B cell (primary cell): ENCODE data around the gene KDELR1. TPM values are rescaled to one million over a fixed set of nuclear protein-coding genes. Genes with fewer than 3 reads are reported as not detected.
"Not testable (repeated sequence)": the region's sequence is repeated elsewhere in the genome, so short reads cannot be mapped to it uniquely, and the experiment has no call there.

ENCODE experiments used
- ATAC-seq: fragments of 200-7000 bp; cut with Tn5 transposase; one replicate; pipeline ENCODE4 v1.10.0; 2021; ENCODE audit warnings: low read depth, mild to moderate bottlenecking, moderate number of reproducible peaks, moderate library complexity
- CTCF ChIA-PET: fragments of 350-600 bp; sonication (Branson Sonifier 250); formaldehyde crosslinking; loops from one replicate; lab custom pipeline; 2021; ENCODE audit warnings: antibody characterized with exemption, inconsistent platforms; lab: Charles Lee
- POLR2A ChIA-PET: fragments of 350-600 bp; sonication (Branson Sonifier 250); formaldehyde crosslinking; loops from one replicate; lab custom pipeline; 2021; ENCODE audit warnings: antibody characterized with exemption; lab: Charles Lee
- DNase-seq: peaks from one replicate; pipeline ENCODE4 v3.0.0; 2013
- H2AFZ ChIP-seq: 2 replicates; pipeline ENCODE4 v1.6.1; 2012; ENCODE audit warnings: mild to moderate bottlenecking, low read depth, low read length; ENCODE audit not compliant: insufficient read depth, poor library complexity, severe bottlenecking
- H3K27ac ChIP-seq, 2 donors: 1 replicate in 1 of 2; 2 replicates in 1 of 2; pipeline ENCODE4 v1.5.1; 2012 to 2013; ENCODE audit warnings: low read length in 2 of 2, mild to moderate bottlenecking in 2 of 2, moderate library complexity in 1 of 2
- H3K27me3 ChIP-seq, 4 experiments: fragments of 200-600 bp in 1 of 4; sonication (generic) in 1 of 4; replicated peaks in 1 of 4; 1 replicate in 2 of 4; 2 replicates in 2 of 4; pipeline versions ENCODE4 v1.6.1 to v1.7.0; 2013 to 2016; ENCODE audit warnings: low read length in 3 of 4, mild to moderate bottlenecking in 2 of 4, mixed read lengths in 1 of 4, moderate library complexity in 1 of 4; ENCODE audit not compliant: insufficient read depth in 4 of 4, control insufficient read depth in 3 of 4; ENCODE audit errors: control extremely low read depth in 1 of 4
- H3K36me3 ChIP-seq, 2 experiments: replicated peaks in 1 of 2; 1 replicate in 1 of 2; 2 replicates in 1 of 2; pipeline versions ENCODE4 v1.6.1 to v1.7.1; 2013; ENCODE audit warnings: low read length in 1 of 2; ENCODE audit not compliant: insufficient read depth in 2 of 2, control insufficient read depth in 1 of 2; ENCODE audit errors: control extremely low read depth in 1 of 2, extremely low read depth in 1 of 2
- H3K4me1 ChIP-seq, 2 donors: fragments of 200-600 bp in 1 of 2; sonication (generic) in 1 of 2; 1 replicate in 1 of 2; 2 replicates in 1 of 2; pipeline versions ENCODE4 v1.5.1 to v1.6.1; 2013 to 2017; ENCODE audit warnings: low read length in 2 of 2; ENCODE audit not compliant: control insufficient read depth in 2 of 2, insufficient read depth in 2 of 2
- H3K4me2 ChIP-seq: replicated peaks from 2 replicates; pipeline ENCODE3; 2012; ENCODE audit warnings: mild to moderate bottlenecking, low read depth, low read length; ENCODE audit not compliant: poor library complexity, severe bottlenecking
- H3K4me3 ChIP-seq, 5 experiments: fragments of 200-600 bp in 1 of 5; sonication (generic) in 1 of 5; 1 replicate in 3 of 5; 2 replicates in 2 of 5; pipeline versions ENCODE4 v1.5.1 to v1.7.0; 2011 to 2016; ENCODE audit warnings: low read length in 4 of 5, mild to moderate bottlenecking in 4 of 5, low read depth in 2 of 5, control low read depth in 1 of 5, moderate library complexity in 1 of 5; ENCODE audit not compliant: insufficient read depth in 1 of 5; ENCODE audit errors: control extremely low read depth in 1 of 5, extremely low read depth in 1 of 5
- H3K79me2 ChIP-seq: fragments of 200-600 bp; sonication (generic); one replicate; pipeline ENCODE4 v1.6.0; 2016; ENCODE audit warnings: low read length; ENCODE audit not compliant: control insufficient read depth, insufficient read depth
- H3K9ac ChIP-seq: fragments of 200-600 bp; sonication (generic); 2 replicates; pipeline ENCODE4 v1.6.1; 2017; ENCODE audit warnings: mild to moderate bottlenecking, low read length, moderate library complexity
- H3K9me3 ChIP-seq, 3 donors: one replicate each; pipeline versions ENCODE4 v1.6.1 to v1.7.1; 2013; ENCODE audit warnings: low read length in 2 of 3; ENCODE audit not compliant: control insufficient read depth in 2 of 3, insufficient read depth in 1 of 3; ENCODE audit errors: control extremely low read depth in 1 of 3
- H4K20me1 ChIP-seq: 2 replicates; pipeline ENCODE4 v1.6.0; 2012; ENCODE audit warnings: mild to moderate bottlenecking, low read length; ENCODE audit not compliant: insufficient read depth, control insufficient read depth, poor library complexity, severe bottlenecking
- H3K27ac Mint-ChIP-seq: one replicate; pipeline ENCODE4 v1.8.0; 2021; ENCODE audit warnings: mixed read lengths
- H3K27me3 Mint-ChIP-seq: one replicate; pipeline ENCODE4 v1.8.0; 2021; ENCODE audit warnings: mixed read lengths
- H3K4me1 Mint-ChIP-seq: one replicate; pipeline ENCODE4 v1.8.0; 2021; ENCODE audit warnings: mixed read lengths
- H3K4me3 Mint-ChIP-seq: one replicate; pipeline ENCODE4 v1.8.0; 2021; ENCODE audit warnings: mixed read lengths
- H3K9me3 Mint-ChIP-seq: one replicate; pipeline ENCODE4 v1.8.0; 2022; ENCODE audit warnings: mixed read lengths; ENCODE audit not compliant: insufficient read depth
- EZH2 ChIP-seq: IDR thresholded peaks from 2 replicates; pipeline ENCODE4 v1.6.1; 2012; ENCODE audit warnings: borderline replicate concordance, low read depth, mild to moderate bottlenecking, moderate library complexity, low read length; ENCODE audit not compliant: insufficient read depth, poor library complexity, severe bottlenecking
- WGBS: methylation state at CpG from one replicate; pipeline ENCODE4 v1.1.5; 2013; ENCODE audit warnings: missing lambda C conversion rate; ENCODE audit not compliant: insufficient coverage; 5-methylcytosine and 5-hydroxymethylcytosine counted together
- intact Hi-C: fragments of 100-400 bp; cut with micrococcal nuclease; formaldehyde crosslinking; loops from one replicate; pipeline ENCODE4 v1.10.0; 2022
- polyA plus RNA-seq: library from polyadenylated mRNA; depleted of rRNA; stranded (reverse); fragments of >200 nt; gene quantifications from 2 replicates; pipeline ENCODE4 v1.2.3, GENCODE V29; 2012
- total RNA-seq, 2 donors: library from RNA; stranded (reverse); fragments of 120-200 nt in 1 of 2; gene quantifications; 1 replicate in 1 of 2; 2 replicates in 1 of 2; pipeline versions ENCODE4 v1.2.3 to v1.2.4, GENCODE V29; 2013 to 2022
- TF ChIP-seq, protein P1 (sequence below): fragments of 200-600 bp; IDR thresholded peaks from one replicate; pipeline ENCODE4 v1.8.0; 2022; ENCODE audit warnings: antibody characterized with exemption, mild to moderate bottlenecking

KDELR1 gene
- total and polyA plus RNA-seq, 2 donors (not counting 1 experiment from before 2014, with no cell fraction given) = 33.3 to 62.7 TPM

DNA sequence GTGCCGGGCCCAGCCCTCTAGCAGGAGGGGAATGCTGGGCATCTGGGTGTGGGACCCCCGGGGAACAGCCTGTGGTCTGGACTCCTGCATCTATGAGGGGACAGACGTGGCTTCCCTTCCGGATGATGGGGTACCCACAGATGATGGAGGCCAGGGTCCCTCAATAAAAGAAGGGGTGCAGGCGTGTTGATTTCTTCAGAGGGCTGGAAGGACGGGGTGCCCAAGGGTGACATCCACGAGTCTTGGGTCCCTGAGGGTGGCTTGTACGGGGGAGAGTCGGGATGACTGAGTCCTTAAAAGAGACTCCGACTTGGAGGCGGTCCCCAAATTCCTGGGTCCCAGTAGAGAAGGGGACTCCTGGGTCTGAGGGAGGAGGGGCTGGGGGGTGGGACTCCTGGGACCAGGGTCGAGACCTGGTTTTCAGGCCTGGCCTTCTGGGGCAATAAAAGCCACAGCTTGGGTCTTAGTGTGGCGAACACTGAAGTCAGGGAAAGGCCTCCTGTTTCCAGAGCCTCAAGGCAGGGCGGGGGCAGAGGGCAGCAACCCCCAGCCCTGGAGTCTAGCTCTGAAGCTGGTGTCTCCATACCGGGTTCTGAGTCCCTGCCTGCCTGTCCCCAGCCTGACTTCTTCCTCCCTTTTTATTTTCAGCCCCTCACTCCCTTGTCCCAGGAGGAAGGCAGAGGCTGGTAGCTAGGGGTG is 1.7 kb upstream of the KDELR1 start:
- Histone ChIP-seq H3K4me2 (peak overlapping the region; percentile 72), H3K4me3 (peak overlapping the region in 1 of 5 experiments; percentile 41), H4K20me1 (no peaks in the 10 kb centered on the region), H3K4me1 (peaks cover 54 to 59% of the 10 kb centered on the region in 2 donors), H3K36me3 (peaks cover 0 to 13% of the 10 kb centered on the region in 2 experiments), H3K27ac (no peak overlapping the region), H3K9me3 (peaks cover 0 to 19% (median 0%) of the 10 kb centered on the region in 3 donors), H3K79me2 (peaks cover 18% of the 10 kb centered on the region), H2AFZ (peak overlapping the region; percentile 56), H3K9ac (peak overlapping the region; percentile 47), H3K27me3 (peaks cover 0 to 55% (median 33%) of the 10 kb centered on the region in 4 experiments)
- H3K9me3 Mint-ChIP-seq = no peaks in the 10 kb centered on the region
- TF ChIP-seq EZH2 = no peak
- TF ChIP-seq, protein P1, sequence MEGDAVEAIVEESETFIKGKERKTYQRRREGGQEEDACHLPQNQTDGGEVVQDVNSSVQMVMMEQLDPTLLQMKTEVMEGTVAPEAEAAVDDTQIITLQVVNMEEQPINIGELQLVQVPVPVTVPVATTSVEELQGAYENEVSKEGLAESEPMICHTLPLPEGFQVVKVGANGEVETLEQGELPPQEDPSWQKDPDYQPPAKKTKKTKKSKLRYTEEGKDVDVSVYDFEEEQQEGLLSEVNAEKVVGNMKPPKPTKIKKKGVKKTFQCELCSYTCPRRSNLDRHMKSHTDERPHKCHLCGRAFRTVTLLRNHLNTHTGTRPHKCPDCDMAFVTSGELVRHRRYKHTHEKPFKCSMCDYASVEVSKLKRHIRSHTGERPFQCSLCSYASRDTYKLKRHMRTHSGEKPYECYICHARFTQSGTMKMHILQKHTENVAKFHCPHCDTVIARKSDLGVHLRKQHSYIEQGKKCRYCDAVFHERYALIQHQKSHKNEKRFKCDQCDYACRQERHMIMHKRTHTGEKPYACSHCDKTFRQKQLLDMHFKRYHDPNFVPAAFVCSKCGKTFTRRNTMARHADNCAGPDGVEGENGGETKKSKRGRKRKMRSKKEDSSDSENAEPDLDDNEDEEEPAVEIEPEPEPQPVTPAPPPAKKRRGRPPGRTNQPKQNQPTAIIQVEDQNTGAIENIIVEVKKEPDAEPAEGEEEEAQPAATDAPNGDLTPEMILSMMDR = no peak
- ATAC-seq (no peak), DNase-seq (no peak)
- H3K4me3 Mint-ChIP-seq = peak overlapping the region; percentile 69
- peaks cover 33% of the 10 kb centered on the region for H3K4me1 Mint-ChIP-seq
- H3K27ac Mint-ChIP-seq = peak overlapping the region; percentile 26
- 93% methylated on average over 14 of the region's 15 CpGs for WGBS
- peaks cover 33% of the 10 kb centered on the region for H3K27me3 Mint-ChIP-seq
- CTCF ChIA-PET = interaction anchor here (0.8 to 2.0 kb wide), 4 partner anchors 10 to 367 kb away, joined by 3 to 5 read pairs (median 4); partner anchors contain the start of gene GRWD1
- POLR2A ChIA-PET = interaction anchor here (0.6 to 1.3 kb wide), 3 partner anchors 18 to 184 kb away, joined by 3 to 4 read pairs (median 4); partner anchors contain the start of gene TMEM143
- intact Hi-C loops = loop anchor here (10.0 kb wide), 1 partner anchor 102 kb away; no protein-coding TSS in a partner anchor

DNA sequence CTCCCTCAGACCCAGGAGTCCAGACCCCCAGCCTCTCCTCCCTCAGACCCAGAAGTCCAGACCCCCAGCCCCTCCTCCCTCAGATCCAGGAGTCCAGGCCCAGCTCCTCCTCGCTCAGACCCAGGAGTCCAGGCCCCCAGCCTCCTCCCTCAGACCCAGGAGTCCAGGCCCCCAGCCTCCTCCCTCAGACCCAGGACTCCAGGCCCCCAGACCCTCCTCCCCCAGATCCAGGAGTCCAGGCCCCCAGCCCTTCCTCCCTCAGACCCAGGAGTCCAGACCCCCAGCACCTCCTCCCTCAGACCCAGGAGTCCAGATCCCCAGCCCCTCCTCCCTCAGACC is 624 bp upstream of the KDELR1 start:
- 64% methylated on average over 1 of the region's 1 CpG for WGBS
- Mint-ChIP-seq H3K27me3 (peaks cover 25% of the 10 kb centered on the region), H3K4me1 (peaks cover 24% of the 10 kb centered on the region), H3K4me3 (peak overlapping the region; percentile 95)
- Histone ChIP-seq H3K4me3 (peak overlapping the region in 1 of 5 experiments; percentile 93), H3K4me1 (peaks cover 43 to 49% of the 10 kb centered on the region in 2 donors), H2AFZ (peak overlapping the region; percentile 81), H3K36me3 (peaks cover 0 to 20% of the 10 kb centered on the region in 2 experiments), H3K4me2 (peak overlapping the region; percentile 93), H3K9me3 (peaks cover 0 to 19% (median 0%) of the 10 kb centered on the region in 3 donors), H3K27me3 (peaks cover 0 to 45% (median 29%) of the 10 kb centered on the region in 4 experiments), H3K79me2 (peaks cover 18% of the 10 kb centered on the region)
- not testable (repeated sequence) for H3K27ac Mint-ChIP-seq, ATAC-seq, H3K9me3 Mint-ChIP-seq, DNase-seq, H3K9ac ChIP-seq, H4K20me1 ChIP-seq, H3K27ac ChIP-seq
- CTCF ChIA-PET = interaction anchor here (0.5 to 2.2 kb wide), 19 partner anchors 9 to 217 kb away, joined by 3 to 21 read pairs (median 7); partner anchors contain the start of genes SYNGR4 and TMEM143
- POLR2A ChIA-PET = interaction anchor here (0.5 to 1.1 kb wide), 4 partner anchors 28 to 235 kb away, joined by 3 to 5 read pairs (median 4); partner anchors contain the start of genes SYNGR4 and TMEM143
- intact Hi-C loops = loop anchor here (10.0 kb wide), 1 partner anchor 103 kb away; no protein-coding TSS in a partner anchor
